ENCODE measurements around the gene RALGDS. TPM values are rescaled to one million over a fixed set of nuclear protein-coding genes. Genes with fewer than 3 reads are reported as not detected.

The RALGDS gene
- total and polyA plus RNA-seq, 4 donors, result 67.4 to 134 (median 99.4) TPM

DNA sequence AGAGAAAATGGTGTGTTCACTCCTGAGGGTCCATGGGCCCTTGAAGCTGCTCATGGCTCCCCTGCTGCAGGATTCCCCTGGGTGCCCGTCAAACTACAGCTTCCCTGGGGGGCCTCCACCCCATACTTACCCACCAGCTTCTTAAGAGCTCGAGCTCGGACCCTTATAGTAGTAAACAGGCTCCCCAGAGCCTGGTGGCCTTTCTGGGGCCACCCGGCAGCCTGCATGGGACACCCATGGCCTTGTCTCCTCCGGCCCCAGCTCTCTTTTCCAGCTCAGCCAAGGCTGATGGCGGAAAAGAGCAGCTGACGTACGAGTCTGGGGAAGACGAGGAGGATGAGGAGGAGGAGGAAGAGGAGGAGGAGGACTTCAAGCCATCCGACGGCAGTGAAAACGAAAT is 63.5 kb downstream of the RALGDS start:
- no peak overlapping the region for H3K27ac ChIP-seq (ENCODE audit: low read depth, low read length)
- H3K9me3 ChIP-seq (ENCODE audit: control insufficient read depth, insufficient read depth, low read length), result no peaks in the 10 kb centered on the region

DNA sequence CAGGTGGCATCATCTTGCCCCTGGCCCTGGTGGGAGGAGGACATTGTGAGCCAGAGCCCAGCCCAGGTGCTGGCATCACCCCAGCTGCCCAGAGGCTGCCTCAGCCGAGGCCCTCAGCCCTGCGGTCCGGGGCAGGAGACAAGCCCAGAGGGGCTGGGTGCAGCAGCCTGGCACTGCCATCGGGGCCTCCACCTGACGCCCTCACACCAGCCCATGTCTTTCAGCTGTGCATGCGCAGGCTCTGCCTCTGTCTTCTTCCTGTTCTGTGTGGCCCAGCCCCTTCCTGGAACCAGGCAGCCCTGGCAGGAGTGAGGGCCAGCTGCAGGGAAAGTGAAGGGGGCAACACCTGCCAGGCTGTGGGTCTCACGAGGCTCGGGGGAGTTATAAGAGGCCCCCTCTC is 64.0 kb downstream of the RALGDS start:
- Histone ChIP-seq H3K9me3 (ENCODE audit: control insufficient read depth, insufficient read depth, low read length) (no peaks in the 10 kb centered on the region), H3K36me3 (ENCODE audit: control insufficient read depth, insufficient read depth, low read length) (peaks cover 78% of the 10 kb centered on the region), H3K27ac (ENCODE audit: low read depth, low read length) (no peak overlapping the region), H3K27me3 (ENCODE audit: control insufficient read depth, insufficient read depth, low read length) (no peaks in the 10 kb centered on the region), H3K4me1 (ENCODE audit: control insufficient read depth, insufficient read depth, low read length) (no peaks in the 10 kb centered on the region), H3K4me3 (ENCODE audit: low read depth, low read length) (no peak overlapping the region)
- no peak for DNase-seq (ENCODE audit: low read depth in 4 of 6, low spot score in 6 of 6)
- WGBS (ENCODE audit: insufficient coverage), result 89% methylated on average over 6 of the region's 8 CpGs

More for the DNA sequence above, 63.5 kb downstream of the RALGDS start:
- 96% methylated on average over 12 of the region's 12 CpGs for WGBS (ENCODE audit: insufficient coverage)
- no peak for DNase-seq (ENCODE audit: low read depth in 4 of 6, low spot score in 6 of 6)
- Histone ChIP-seq H3K27me3 (ENCODE audit: control insufficient read depth, insufficient read depth, low read length) (no peaks in the 10 kb centered on the region), H3K4me3 (ENCODE audit: low read depth, low read length) (no peak overlapping the region), H3K4me1 (ENCODE audit: control insufficient read depth, insufficient read depth, low read length) (no peaks in the 10 kb centered on the region), H3K36me3 (ENCODE audit: control insufficient read depth, insufficient read depth, low read length) (peaks cover 73% of the 10 kb centered on the region)

DNA sequence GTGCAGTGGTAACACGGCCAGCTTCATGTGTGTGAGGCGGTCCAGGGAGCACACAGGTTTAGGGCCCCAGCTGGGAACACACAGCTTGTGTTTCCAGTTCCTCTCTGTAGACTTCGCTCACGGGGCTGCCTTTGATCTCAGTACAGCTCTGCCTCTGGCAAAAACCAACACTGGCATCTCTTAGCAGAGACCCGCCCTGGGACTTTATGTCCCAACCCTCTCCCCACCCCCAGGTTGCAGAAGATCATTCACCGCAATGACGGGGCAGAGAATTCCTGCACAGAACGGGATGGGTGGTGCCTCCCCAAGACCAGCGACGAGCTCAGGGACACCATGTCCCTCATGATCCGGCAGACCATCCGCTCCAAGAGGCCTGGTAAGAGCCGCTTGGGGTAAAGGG is 64.5 kb downstream of the RALGDS start:
- 94% methylated on average over 13 of the region's 13 CpGs for WGBS (ENCODE audit: insufficient coverage)
- peaks cover 83% of the 10 kb centered on the region for H3K36me3 ChIP-seq (ENCODE audit: control insufficient read depth, insufficient read depth, low read length)
- H3K27me3 ChIP-seq (ENCODE audit: control insufficient read depth, insufficient read depth, low read length), result no peaks in the 10 kb centered on the region
- DNase-seq (ENCODE audit: low read depth in 4 of 6, low spot score in 6 of 6), result no peak
- no peak overlapping the region for H3K27ac ChIP-seq (ENCODE audit: low read depth, low read length)
- H3K4me1 ChIP-seq (ENCODE audit: control insufficient read depth, insufficient read depth, low read length), result no peaks in the 10 kb centered on the region
- H3K9me3 ChIP-seq (ENCODE audit: control insufficient read depth, insufficient read depth, low read length), result no peaks in the 10 kb centered on the region
- H3K4me3 ChIP-seq (ENCODE audit: low read depth, low read length), result no peak overlapping the region

DNA sequence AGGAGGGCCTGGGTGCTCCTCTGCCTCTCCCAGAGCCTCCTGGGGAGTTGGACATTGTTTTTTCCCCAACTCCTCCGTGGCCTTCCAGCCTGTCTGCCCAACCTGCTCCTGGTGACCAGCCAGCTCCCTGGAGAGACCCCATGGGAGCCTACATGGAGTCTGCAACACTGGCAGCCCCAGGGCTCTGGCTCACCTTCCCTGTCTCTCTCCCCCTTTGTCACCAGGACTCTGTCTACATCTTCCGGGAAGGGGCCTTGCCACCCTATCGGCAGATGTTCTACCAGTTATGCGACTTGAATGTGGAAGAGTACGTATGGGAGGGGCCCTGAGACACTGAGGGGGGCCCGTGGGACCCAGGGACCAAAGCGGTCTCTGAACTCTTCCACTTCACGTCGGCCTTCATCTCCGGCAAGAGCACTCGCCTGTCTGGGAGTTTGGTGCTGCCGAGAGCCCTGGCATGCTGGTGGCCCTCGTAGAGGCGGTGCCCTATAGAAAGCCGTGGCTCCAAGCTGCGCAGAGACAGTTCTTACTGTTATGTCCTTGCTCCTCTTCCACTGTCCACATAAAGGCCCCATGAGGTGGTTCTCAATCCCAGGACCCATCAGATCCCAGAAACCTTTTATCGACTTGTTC is 65.1 kb downstream of the RALGDS start:
- Histone ChIP-seq H3K27ac (ENCODE audit: low read depth, low read length) (no peak overlapping the region), H3K4me3 (ENCODE audit: low read depth, low read length) (no peak overlapping the region), H3K27me3 (ENCODE audit: control insufficient read depth, insufficient read depth, low read length) (no peaks in the 10 kb centered on the region), H3K36me3 (ENCODE audit: control insufficient read depth, insufficient read depth, low read length) (peaks cover 84% of the 10 kb centered on the region), H3K9me3 (ENCODE audit: control insufficient read depth, insufficient read depth, low read length) (no peaks in the 10 kb centered on the region), H3K4me1 (ENCODE audit: control insufficient read depth, insufficient read depth, low read length) (no peaks in the 10 kb centered on the region)
- no peak for DNase-seq (ENCODE audit: low read depth in 4 of 6, low spot score in 6 of 6)
- WGBS (ENCODE audit: insufficient coverage), result 98% methylated on average over 16 of the region's 17 CpGs

DNA sequence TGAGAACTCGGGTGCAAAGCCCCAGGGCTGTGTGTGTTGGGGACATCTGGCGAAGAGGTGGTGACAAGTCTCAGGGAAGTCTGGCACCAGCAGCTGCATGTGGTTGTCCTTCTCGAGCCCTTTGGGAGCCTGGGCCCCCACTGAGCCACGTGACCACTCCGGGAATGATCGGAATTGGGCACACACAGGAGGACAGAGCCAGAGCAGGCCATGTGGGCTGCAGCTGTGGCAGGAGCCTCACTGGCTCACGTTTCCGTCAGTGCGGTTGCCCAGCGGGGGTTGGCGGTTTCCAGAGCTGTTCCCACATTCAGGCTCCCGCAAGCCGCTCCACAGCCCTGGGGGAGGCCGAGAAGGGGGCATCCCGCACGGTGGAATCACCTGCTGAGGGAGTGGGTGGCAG is 66.1 kb downstream of the RALGDS start:
- no peaks in the 10 kb centered on the region for H3K27me3 ChIP-seq (ENCODE audit: control insufficient read depth, insufficient read depth, low read length)
- H3K4me3 ChIP-seq (ENCODE audit: low read depth, low read length), result no peak overlapping the region
- WGBS (ENCODE audit: insufficient coverage), result 76% methylated on average over 15 of the region's 16 CpGs
- peaks cover 6% of the 10 kb centered on the region for H3K4me1 ChIP-seq (ENCODE audit: control insufficient read depth, insufficient read depth, low read length)
- no peak for DNase-seq (ENCODE audit: low read depth in 4 of 6, low spot score in 6 of 6)
- no peaks in the 10 kb centered on the region for H3K9me3 ChIP-seq (ENCODE audit: control insufficient read depth, insufficient read depth, low read length)
- H3K27ac ChIP-seq (ENCODE audit: low read depth, low read length), result no peak overlapping the region
- peaks cover 90% of the 10 kb centered on the region for H3K36me3 ChIP-seq (ENCODE audit: control insufficient read depth, insufficient read depth, low read length)

DNA sequence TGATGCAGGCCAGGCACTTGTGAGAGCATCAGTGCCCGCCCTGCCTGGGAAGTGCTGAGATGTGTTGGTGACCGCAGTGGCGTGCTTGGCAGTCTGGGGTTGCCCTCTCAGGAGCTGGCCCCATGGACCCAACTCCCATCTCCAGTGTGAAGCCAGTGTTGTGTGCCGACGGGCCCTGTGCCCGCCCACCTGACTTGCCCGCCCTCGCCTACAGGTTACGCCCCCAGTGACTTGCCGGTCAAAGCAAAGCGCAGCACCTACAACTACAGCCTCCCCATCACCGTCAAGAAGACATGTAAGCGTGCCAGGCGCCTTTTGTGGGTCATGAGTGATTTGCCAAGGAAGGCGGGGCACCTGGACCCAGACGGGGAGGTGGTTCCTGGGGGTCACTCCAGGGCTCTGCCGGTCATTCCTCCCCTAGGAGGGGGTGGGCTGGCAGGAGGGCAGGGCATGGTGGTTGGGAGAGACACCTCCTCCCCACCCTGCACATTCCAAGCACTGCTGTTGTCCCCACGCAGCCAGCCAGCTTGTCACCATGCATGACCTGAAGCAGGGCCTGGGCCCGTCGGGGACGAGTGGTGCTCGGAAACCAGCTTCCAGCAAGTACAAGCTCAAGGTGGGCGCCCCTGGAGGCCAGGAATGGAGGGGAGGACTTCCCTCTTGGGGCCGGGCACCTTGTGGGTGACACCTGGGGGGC is 66.7 kb downstream of the RALGDS start:
- no peak for DNase-seq (ENCODE audit: low read depth in 4 of 6, low spot score in 6 of 6)
- Histone ChIP-seq H3K36me3 (ENCODE audit: control insufficient read depth, insufficient read depth, low read length) (peaks cover 90% of the 10 kb centered on the region), H3K27ac (ENCODE audit: low read depth, low read length) (no peak overlapping the region), H3K4me1 (ENCODE audit: control insufficient read depth, insufficient read depth, low read length) (peaks cover 6% of the 10 kb centered on the region), H3K9me3 (ENCODE audit: control insufficient read depth, insufficient read depth, low read length) (no peaks in the 10 kb centered on the region), H3K4me3 (ENCODE audit: low read depth, low read length) (no peak overlapping the region), H3K27me3 (ENCODE audit: control insufficient read depth, insufficient read depth, low read length) (no peaks in the 10 kb centered on the region)
- 93% methylated on average over 16 of the region's 24 CpGs for WGBS (ENCODE audit: insufficient coverage)

DNA sequence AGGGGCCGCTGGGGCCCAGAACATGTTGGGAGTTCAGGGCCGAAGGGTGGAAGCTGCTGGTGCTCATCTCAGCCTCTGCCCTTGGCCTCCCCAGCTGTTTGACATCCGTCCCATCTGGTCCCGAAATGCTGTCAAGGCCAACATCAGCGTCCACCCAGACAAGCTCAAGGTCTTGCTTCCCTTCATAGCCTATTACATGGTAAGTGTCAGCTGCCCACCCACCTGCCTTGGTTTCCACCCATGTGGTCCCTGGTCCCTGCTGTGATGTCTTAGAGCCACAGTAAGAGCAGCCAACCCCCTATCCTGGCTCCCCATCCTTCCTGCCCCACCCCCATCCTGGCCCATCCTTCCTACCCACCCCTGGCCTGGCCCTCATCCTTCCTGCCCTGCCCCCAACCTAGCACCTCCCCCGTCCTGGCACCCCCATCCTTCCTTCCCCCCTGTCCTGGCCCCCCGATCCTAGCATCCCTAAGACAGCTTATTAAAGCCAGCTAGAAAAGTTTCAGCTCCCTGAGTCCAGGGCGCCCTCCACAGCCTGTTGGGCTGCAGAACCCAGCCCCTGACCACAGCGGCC is 69.0 kb downstream of the RALGDS start:
- Histone ChIP-seq H3K27ac (ENCODE audit: low read depth, low read length) (no peak overlapping the region), H3K4me1 (ENCODE audit: control insufficient read depth, insufficient read depth, low read length) (peaks cover 6% of the 10 kb centered on the region), H3K36me3 (ENCODE audit: control insufficient read depth, insufficient read depth, low read length) (peaks cover 83% of the 10 kb centered on the region), H3K9me3 (ENCODE audit: control insufficient read depth, insufficient read depth, low read length) (no peaks in the 10 kb centered on the region), H3K27me3 (ENCODE audit: control insufficient read depth, insufficient read depth, low read length) (no peaks in the 10 kb centered on the region), H3K4me3 (ENCODE audit: low read depth, low read length) (no peak overlapping the region)
- DNase-seq (ENCODE audit: low read depth in 4 of 6, low spot score in 6 of 6), result no peak
- WGBS (ENCODE audit: insufficient coverage), result 97% methylated on average over 5 of the region's 9 CpGs

DNA sequence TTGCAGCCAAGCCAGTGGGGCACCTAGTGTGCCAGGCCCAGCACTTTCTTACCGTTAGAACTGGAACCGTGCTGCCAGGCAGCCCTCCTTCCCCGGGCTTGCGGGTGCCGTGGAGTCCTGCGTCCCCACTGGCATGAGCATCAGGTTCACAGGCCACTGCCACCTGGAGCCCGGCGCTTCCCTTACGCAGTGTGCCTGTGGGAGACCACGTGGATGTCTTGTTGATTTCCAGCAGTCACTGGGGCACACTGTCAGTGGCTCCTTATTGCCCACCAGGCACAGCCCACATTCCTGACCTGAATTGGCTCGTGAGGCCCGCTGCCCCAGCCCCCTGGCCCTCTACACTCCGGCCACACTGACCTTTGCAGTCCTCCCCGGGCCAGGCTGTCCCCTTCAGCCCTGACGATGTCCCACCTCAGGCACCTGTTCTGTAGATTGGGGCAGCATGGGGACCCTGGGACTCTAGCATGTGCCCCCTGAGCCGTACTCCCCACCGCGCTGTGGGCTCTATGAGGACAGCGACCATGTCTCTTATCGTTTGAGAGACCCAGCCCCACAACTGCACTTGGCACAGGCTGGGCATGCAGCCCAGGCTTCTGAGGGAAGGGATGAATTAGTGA is 69.6 kb downstream of the RALGDS start:
- Histone ChIP-seq H3K9me3 (ENCODE audit: control insufficient read depth, insufficient read depth, low read length) (no peaks in the 10 kb centered on the region), H3K27ac (ENCODE audit: low read depth, low read length) (no peak overlapping the region), H3K4me1 (ENCODE audit: control insufficient read depth, insufficient read depth, low read length) (peaks cover 6% of the 10 kb centered on the region), H3K36me3 (ENCODE audit: control insufficient read depth, insufficient read depth, low read length) (peaks cover 83% of the 10 kb centered on the region), H3K27me3 (ENCODE audit: control insufficient read depth, insufficient read depth, low read length) (no peaks in the 10 kb centered on the region), H3K4me3 (ENCODE audit: low read depth, low read length) (no peak overlapping the region)
- WGBS (ENCODE audit: insufficient coverage), result 96% methylated on average over 19 of the region's 20 CpGs
- no peak for DNase-seq (ENCODE audit: low read depth in 4 of 6, low spot score in 6 of 6)

DNA sequence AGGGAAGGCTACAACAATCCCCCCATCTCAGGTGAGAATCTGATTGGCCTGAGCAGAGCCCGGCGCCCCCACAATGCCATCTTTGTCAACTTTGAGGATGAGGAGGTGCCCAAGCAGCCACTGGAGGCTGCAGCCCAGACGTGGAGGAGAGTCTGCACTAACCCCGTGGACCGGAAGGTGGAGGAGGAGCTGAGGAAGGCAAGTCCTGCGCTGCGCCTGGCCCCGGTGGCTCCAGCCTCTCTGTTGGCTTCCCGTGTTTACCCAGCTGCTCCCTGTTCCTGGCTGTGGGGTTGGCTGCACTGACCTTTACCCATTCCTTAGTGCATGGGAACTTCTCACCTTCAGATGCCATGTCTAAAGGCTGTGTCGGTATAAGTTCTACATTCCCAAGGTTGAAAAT is 70.3 kb downstream of the RALGDS start:
- Histone ChIP-seq H3K4me1 (ENCODE audit: control insufficient read depth, insufficient read depth, low read length) (peaks cover 6% of the 10 kb centered on the region), H3K27ac (ENCODE audit: low read depth, low read length) (no peak overlapping the region), H3K36me3 (ENCODE audit: control insufficient read depth, insufficient read depth, low read length) (peaks cover 83% of the 10 kb centered on the region), H3K4me3 (ENCODE audit: low read depth, low read length) (no peak overlapping the region), H3K27me3 (ENCODE audit: control insufficient read depth, insufficient read depth, low read length) (no peaks in the 10 kb centered on the region), H3K9me3 (ENCODE audit: control insufficient read depth, insufficient read depth, low read length) (no peaks in the 10 kb centered on the region)
- 81% methylated on average over 9 of the region's 10 CpGs for WGBS (ENCODE audit: insufficient coverage)
- DNase-seq (ENCODE audit: low read depth in 4 of 6, low spot score in 6 of 6), result no peak
